GM19463 (cell line): Measurements from ENCODE around the gene SLAMF8.

Source experiments
- ATAC-seq: cut with Tn5 transposase; IDR thresholded peaks from one replicate; pipeline ENCODE4 v1.9.1; 2021; ENCODE audit warnings: mild to moderate bottlenecking, moderate library complexity; ENCODE audit not compliant: unreplicated experiment

Gene SLAMF8

DNA sequence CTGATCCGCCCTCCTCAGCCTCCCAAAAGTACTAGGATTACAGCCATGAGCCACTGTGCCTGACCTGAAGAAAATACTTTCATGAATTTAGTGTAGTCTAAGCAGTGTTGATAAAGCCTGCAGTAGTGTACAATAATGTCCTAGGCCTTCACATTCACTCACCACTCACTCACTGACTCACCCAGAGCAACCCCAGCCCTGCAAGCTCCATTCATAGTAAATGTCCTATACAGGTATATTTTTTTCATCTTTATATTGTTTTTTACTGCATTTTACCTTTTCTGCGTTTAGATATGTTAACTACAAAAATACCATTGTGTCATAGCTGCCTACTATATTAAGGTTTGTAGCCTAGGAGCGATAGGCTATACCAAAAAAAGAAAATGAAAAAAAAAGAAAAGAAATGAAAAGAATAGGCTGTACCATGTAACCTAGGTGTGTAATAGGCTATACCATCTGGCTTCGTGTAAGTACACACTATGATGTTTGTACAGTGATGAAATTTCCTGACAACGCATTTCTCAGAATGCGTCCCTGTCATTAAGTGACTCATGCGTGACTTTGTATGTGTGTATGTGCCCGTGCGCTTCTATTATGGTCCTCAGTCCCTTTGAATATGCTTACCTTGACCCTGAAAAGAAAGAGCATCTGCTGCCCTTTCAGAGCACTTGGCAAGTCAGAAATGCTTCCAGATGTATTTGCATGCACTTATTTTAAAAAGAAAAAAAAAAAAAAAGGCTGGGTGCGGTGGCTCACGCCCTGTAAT lies 9.2 kb upstream of the SLAMF8 start:
- no peak for ATAC-seq

DNA sequence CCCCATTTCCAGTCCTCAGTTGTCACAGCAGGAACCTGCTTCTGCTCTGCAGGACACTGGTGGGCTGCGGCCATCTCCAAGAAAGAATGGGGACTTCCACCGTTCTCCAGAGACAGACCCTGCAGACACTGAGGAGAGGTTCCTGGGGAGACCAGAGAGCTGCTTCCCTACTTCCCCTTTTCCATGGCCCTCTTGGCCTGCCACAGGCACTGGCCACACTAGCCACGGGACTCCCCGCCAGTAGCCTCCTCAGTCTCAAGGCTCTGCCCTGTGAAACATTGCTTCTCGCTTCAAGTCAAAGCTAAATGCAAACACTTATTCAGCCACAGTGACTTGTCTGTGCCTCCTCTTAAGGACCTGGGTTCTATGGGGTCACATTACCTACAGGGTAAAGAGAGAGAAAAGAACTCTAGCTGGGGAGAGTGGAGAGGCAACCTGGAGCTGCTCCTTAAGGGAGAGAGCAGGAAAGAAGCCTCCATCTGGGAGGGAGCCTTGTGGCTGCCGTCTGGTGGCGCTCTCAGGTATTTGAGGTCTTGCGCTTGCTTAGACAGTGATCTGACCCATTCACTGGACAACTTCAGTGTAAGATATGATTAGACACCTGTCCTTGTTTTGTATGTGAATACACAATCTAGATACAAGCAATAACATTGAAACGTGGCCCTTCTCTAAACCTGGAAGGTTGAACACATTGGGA lies 5.4 kb upstream of the SLAMF8 start:
- ATAC-seq, result no peak

DNA sequence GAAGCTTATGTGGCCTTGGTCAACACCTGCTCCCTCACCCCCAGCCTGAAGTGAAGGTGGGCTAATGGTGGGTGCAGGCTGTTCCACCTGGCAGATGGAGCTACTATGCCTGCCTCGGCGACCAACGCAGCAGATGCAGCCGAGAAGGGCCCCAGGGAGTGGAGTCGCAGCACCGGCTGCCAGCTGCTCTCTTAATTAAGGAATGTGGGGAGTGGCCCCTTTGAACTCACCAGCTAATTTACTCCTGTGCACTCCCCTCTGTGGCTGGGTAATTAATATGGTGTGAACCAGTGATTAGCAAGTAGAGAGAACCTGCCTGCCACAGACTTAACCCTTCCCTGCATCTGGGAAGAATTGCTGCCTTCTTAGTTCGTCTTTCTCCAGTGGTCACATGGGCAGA lies 3.3 kb upstream of the SLAMF8 start:
- no peak for ATAC-seq

- ATAC-seq, result no peak
These were observed 1.1 kb upstream of the SLAMF8 start for GRCh38 chr1:159825564-159825963.

DNA sequence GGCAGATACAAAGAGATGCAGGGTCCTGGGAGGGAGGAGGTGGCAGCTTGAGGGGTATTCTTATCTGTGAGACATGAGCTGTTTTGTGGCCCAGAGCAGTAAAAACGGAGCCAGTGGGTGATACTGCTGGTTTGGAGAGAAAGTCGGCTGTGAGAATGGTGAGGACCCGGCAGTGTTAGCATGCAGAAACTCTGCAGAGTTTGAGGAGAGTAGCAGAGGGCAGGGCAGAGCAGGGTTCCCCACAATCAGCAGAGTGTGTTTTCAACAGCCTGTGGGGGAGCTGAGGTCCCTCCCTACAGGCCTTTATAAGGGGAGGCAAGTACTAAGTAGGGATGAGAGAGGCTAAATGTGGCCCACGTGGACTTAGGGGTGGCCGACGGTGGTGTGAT lies 423 bp downstream of the SLAMF8 start:
- ATAC-seq, result no peak

- no peak for ATAC-seq
These were observed 876 bp downstream of the SLAMF8 start for GRCh38 chr1:159827549-159827948.

GRCh38 chr1:159828176-159828575 lies 1.5 kb downstream of the SLAMF8 start:
- no peak for ATAC-seq

DNA sequence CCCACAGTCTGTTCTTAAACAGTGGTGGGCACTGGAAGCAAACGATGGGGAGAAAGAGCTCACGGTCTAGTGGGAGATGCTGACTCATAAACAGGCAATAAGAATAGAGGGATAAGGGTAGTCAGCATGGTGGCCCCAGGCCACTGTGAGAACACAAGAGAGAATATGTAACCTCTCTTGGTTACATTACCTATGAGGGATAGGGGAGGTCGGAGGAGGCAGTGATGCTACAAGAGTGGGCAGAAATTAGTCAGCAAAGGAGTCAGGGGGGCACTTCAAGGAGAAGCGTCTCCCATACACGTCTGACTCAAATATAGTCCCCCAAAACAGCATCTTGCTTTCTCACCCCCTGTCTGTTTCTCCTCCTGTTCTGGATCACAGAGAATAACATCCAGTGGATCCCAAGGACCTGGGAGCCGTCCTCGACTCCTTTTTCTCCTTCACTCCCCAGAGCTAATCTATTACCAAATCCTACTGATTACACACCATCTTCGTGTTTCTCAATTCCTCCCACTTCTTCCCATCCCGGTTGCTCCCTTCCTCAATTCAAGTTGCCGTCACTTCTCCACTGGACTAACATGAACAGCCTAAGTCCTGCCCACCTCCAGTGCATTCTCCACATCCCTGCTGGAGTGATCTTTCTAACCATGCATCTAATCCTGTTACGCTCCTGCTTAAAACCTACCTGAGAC lies 2.1 kb downstream of the SLAMF8 start:
- ATAC-seq, result no peak

GRCh38 chr1:159829273-159829634 lies 2.6 kb downstream of the SLAMF8 start:
- peak; percentile 88 for ATAC-seq

DNA sequence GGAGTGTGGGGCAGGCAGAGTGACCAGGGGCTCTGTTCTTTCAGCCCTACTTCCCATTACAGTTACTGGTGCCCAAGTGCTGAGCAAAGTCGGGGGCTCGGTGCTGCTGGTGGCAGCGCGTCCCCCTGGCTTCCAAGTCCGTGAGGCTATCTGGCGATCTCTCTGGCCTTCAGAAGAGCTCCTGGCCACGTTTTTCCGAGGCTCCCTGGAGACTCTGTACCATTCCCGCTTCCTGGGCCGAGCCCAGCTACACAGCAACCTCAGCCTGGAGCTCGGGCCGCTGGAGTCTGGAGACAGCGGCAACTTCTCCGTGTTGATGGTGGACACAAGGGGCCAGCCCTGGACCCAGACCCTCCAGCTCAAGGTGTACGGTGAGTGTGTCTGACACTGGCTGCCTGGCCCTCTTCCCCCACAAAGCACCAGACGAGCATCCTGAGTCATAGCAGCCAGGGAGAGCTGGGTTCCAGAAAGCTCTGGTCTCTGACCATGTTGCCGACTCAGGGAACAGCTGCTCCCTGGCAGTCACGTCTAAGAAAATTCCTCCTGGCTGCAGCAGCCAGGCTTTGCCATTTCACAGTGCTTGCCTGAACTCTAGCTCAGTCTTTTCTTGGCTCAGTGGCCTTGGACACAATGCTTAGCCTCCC lies 3.3 kb downstream of the SLAMF8 start:
- ATAC-seq, result no peak

- ATAC-seq, result no peak
These were observed 4.0 kb downstream of the SLAMF8 start for GRCh38 chr1:159830722-159831121.

DNA sequence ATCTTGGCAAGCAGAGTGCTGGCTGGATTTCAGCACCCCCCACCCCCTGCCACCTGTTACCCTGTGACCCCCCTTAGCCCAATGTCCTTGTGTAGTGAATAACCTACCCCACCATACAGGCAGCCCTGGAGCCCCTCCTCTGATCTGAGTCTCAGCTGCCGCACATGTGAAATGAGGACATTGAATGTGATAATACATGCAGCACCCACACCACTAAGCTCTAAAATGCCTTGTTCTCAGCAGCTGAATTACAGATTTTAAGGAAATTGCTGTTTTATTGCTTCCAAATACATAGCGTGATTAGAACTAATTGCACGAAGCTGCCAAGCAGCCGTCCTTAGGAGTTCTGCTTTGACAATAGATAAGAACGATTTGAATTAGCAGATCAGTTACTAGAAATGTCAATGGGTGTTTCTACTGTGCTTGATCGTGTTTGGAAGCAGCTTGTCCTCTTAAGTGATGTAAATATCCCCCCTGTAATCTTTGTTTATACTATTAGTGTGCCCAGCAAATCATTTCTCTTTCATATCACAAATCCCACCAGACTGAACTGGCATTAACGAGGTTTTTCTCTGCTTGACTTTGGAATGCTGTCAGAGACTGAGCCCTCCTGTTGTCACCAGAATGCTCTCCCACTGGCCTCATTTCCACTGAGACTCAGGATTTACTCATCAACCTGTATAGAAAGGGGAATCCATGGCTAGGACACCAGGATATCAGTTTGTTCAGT lies 4.9 kb downstream of the SLAMF8 start:
- ATAC-seq, result no peak

- ATAC-seq, result no peak
These were observed 5.6 kb downstream of the SLAMF8 start for GRCh38 chr1:159832309-159832708.

DNA sequence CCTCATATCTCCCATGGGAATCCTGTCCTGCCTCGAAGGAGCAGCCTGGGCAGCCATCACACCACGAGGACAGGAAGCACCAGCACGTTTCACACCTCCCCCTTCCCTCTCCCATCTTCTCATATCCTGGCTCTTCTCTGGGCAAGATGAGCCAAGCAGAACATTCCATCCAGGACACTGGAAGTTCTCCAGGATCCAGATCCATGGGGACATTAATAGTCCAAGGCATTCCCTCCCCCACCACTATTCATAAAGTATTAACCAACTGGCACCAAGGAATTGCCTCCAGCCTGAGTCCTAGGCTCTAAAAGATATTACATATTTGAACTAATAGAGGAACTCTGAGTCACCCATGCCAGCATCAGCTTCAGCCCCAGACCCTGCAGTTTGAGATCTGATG lies 8.7 kb downstream of the SLAMF8 start:
- ATAC-seq, result no peak

DNA sequence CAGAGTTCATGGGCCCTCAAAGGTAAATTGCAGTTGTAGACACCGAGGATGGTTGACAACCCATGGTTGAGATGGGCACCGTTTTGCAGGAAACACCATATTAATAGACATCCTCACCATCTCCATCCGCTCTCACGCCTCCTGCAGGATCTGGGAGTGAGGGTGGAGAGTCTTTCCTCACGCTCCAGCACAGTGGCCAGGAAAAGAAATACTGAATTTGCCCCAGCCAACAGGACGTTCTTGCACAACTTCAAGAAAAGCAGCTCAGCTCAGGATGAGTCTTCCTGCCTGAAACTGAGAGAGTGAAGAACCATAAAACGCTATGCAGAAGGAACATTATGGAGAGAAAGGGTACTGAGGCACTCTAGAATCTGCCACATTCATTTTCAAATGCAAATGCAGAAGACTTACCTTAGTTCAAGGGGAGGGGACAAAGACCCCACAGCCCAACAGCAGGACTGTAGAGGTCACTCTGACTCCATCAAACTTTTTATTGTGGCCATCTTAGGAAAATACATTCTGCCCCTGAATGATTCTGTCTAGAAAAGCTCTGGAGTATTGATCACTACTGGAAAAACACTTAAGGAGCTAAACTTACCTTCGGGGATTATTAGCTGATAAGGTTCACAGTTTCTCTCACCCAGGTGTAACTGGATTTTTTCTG lies 9.3 kb downstream of the SLAMF8 start:
- no peak for ATAC-seq

DNA sequence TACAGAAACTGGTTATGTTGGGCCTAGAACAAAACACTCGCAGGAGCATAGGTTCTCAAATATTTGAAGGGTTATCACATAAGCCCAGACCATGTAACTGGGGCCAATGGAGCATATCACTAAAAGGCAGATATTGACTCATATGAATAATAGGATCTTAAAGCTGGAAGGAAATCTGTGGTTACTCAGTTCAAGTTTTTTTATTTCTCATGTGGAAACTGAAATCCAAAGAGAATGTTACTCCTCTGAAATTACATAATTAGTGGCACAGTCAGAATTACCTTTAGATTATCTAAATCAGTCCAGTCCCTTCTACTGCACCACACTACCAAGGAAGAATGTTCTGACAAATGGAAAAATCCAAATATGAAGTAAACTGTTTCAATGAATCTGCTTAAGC lies 12.0 kb downstream of the SLAMF8 start:
- ATAC-seq, result peak; percentile 72

GRCh38 chr1:159839116-159839849 lies 12.6 kb downstream of the SLAMF8 start:
- ATAC-seq, result peak; percentile 59

DNA sequence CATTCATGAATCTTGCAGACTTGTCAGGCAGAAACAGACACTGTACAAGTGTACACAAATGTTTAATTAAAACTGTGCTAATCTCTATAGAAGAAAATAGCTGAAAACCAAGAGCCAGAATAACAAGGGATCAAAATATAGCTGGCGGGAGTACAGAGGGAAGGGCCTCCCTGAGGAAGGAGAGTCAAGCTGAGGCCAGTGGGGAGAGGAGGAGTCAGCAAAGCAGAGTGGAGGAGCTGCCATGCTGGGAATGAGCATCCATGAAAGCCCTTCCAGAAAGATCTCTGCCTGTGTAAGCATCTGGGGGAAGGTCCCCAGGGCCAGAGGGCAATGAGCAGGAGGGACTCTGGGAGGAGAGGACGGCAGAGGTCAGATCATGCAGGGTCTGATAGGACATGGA lies 15.1 kb downstream of the SLAMF8 start:
- no peak for ATAC-seq

- no peak for ATAC-seq
These were observed 16.8 kb downstream of the SLAMF8 start for GRCh38 chr1:159843459-159843858.
